GM21576 (cell line): Measurements from ENCODE around the gene LZTR1.
"Not testable (repeated sequence)": the region's sequence is repeated elsewhere in the genome, so short reads cannot be mapped to it uniquely, and the experiment has no call there.

Source experiments
- ATAC-seq: cut with Tn5 transposase; IDR thresholded peaks from one replicate; pipeline ENCODE4 v1.9.1; 2021; ENCODE audit warnings: mild to moderate bottlenecking, moderate library complexity; ENCODE audit not compliant: unreplicated experiment

The LZTR1 gene

DNA sequence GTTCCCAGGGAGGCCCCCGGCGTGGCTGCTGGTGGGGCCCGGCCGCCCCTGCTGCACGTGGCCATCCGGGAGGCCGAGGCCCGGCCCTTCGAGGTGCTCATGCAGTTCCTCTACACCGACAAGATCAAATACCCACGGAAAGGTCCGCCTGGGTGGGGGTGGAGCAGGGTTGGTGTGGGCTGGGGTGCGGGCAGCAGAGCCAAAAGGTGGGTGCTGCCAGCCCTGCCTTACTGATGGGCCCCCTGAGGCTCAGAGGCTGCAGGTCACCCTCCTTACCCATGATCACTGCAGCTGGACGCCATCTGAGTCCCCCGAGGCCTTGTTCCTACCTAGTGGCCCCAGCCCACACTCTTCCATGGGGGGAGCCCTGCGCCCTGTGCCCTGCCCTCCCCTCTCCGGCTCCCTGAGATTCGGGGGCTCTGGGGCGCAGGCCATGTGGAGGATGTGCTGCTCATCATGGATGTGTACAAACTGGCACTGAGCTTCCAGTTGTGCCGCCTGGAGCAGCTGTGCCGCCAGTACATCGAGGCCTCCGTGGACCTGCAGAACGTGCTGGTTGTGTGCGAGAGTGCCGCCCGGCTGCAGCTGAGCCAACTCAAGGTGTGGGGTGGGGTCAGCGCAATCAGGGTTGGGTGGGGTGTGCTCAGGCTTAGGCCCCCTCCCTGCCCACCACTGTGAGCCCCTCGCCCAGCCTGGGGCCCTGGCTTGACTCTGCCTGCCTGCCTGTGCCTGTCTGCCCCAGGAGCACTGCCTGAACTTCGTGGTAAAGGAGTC, 12.2 kb downstream of the LZTR1 start:
- no peak for ATAC-seq

DNA sequence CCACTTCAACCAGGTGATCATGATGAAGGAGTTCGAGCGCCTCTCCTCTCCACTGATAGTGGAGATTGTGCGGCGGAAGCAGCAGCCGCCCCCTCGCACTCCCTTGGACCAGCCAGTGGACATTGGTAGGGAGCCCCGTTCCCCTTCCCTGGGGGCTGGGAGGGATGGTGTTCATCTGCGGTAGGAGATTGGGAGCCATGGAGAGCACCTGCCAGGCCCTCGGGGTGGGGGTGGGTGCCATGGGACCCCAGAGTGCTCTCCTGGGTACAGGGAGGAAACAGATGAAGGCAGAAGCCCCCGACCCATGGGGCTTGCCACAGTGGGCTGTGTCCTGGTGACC, 12.8 kb downstream of the LZTR1 start:
- no peak for ATAC-seq

DNA sequence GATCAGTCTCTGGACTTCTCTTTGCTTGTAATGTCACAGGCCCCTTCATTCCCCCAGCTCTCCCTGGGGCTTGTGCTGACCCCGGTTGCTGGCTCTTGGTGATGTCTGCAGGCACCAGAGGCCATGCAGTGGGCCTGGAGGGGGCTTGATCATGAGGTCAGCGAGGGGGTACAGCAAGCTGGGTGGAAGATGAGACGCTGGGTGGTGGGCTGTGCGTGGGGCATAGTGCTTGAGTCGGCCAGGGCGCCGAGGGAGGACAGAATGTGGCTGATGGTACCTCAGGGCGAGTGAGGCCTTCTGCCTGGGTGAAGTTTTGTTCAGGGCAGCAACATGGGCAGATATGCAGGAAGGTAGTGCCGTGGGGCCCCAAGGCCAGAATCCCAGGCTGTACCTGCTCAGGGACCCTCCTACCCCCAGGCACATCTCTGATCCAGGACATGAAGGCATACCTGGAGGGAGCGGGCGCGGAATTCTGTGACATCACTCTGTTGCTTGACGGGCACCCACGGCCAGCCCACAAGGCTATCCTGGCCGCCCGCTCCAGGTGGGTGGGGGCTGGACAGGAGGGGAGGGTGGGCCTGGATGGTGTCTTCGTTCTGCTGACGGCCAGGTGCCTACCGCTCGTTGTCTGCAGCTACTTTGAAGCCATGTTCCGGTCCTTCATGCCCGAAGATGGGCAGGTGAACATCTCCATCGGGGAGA, 13.4 kb downstream of the LZTR1 start:
- ATAC-seq = no peak

DNA sequence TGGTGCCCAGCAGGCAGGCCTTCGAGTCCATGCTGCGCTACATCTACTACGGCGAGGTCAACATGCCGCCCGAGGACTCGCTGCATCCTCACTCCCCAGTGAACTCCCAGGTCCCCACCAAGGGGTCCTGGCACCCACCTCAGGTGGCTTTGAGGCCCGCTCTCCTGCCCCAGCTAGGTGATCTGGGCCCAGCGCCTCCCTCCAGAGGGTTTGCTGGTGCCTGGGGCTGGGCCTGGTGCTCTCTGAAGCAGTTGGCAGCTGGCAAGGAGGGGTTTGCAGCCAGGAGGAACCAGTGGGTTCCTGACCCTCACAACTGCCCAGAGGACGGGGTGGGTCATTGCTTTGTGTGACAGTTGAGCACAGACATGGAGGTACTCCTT, 13.9 kb downstream of the LZTR1 start:
- ATAC-seq = no peak

DNA sequence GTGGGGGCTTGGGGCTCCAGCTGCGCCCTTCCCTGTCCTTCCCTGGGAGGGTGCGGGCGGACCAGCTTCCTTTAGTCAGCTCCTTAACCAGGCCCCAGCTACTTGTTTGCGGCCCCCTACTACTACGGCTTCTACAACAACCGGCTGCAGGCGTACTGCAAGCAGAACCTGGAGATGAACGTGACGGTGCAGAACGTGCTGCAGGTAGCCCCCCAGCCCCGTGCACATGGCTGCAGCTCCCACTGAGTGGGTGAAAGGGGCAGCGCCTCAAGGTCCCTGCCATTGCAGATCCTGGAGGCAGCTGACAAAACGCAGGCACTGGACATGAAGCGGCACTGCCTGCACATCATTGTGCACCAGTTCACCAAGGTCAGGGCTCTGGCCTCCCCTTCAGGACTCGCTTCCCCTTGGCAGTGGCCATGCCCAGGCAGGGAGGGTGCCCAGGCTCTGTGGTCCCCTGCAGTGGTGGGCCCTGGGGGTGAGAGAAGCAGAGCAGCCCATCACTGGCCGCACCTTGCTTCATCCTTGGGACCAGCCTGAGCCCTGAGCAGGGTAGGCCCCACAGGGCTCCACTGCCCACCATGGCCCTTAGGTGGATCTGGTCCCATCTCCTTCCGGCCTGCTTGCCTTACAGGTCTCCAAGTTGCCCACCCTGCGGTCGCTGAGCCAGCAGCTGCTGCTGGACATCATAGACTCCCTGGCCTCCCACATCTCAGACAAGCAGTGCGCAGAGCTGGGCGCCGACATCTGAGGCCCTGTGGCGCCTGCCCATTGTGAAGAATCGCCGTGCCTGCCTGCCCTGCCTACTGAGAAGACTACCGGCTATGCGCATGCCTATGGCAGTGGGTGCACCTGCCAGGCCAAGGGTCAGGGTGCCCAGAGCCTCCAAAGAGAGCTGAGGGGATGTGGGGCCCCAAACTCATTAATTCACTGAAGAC, 14.8 kb downstream of the LZTR1 start:
- ATAC-seq = no peak

DNA sequence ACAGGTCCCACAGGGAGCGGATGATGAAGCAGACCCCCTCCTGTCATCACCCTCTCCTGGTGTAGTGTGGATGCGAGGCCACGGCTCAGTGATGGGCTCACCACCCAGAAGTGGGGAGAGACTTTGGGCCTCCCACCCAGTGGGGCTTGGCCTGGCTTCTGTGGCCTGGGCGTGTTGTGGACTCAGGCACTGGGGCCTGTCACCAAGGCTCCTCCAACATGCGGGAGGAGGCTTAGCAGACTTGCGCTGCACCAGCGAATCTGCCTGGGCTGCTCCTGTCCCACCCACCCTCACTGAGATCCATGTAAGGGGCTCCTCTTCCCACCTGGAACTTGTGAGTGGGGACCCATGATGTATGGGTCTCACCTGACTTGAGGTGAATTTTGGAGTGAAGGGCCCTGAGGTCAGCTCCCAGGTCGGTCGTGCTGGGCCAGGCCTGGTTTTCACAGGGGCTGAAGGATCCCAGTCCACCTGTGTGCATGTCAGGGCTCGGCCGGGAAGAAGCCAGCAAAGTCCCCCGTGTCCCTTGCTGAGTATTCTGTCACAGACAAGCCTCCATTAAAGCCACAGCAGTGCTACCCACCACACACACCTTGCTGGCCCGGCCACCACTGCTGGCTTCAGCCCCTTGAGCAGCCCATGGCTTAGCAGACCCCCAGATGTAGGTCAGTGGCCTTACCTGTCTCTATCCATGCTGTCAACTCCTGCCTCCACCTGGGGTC, 15.6 kb downstream of the LZTR1 start:
- ATAC-seq = no peak

DNA sequence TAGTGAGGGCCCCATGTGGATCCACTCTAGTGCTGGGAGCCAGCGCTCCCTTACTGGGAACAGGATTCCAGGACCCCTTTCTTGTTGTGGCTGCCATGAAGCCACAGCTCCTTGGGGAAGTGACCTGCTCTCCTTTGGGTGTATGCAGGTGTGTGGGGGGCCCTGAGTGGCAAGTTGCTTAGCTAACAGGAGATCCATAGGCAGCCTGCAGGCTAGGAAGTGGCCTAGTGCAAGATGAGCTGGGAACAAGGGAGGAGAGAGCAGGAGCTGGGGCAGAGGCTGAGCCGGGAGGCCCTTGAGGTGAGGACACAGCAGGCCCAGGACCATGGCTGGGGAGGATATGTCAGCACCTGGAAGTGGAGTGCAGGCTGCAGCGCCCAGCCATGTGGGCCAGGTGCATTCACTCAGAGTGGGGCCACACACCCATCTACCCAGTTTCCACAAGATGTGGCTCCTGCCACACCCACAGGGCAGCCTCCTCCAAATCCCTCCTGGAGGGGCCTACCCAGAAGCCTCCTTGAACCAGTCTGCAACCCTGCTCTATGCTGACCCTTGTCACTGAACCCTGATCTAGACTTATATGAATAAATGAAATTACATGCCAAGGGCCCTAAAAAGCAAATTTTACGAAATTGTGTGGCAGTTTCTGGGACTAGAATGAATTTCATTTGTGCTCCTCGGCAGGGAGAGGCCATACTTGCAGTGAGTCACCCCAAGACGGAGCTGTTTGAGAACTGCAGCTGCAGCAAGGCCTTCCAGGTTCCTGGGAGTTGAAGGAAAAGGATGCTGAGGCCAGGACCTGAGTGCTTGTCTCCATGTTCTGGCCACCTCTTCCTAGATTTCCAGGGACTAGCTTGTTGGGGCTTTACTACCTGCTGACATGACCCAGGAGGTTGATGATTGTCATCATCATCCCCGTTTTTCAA, 16.6 kb downstream of the LZTR1 start:
- ATAC-seq = no peak

DNA sequence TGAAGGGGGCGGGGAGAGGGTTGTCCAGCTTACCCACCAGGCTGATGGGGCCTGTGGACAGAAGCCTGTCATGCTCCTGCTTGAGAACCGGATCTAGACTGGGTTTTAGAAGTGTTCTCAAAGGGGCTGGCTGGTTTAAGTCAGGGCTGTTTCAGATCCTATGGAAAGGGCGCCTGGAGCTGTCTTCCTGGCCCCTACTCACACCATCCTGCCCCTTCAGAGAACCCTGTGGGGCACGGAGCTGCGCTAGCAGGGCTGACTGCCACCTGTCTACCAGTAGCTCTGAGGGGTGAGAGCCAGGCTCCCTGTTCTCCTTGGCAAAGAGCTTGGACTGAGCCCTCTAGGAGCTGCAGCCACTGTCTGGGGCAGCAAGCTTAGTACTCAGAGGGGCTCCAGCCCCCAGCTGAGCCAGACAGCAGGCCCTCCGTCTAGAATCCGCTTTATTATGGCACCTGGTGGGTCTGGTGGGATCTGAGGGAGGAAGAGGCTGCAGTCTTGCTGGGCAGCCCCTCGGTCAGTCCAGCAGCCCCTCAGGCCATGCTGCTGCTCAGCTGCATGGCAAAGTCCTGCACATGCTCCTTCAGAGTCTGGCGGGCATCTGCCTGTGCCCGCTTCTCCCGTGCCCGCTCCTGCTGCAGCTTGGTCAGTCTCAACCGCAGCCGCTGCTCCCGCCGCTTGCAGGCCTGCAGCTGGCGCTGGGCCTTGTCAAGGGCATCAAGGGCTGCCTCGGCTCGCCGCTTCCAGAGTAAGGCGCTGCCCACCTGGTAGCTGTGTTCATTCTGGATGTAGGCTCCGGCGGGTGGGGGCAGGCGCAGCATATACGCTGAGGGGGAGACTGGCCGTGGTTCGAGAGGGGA, 17.5 kb downstream of the LZTR1 start:
- no peak for ATAC-seq

DNA sequence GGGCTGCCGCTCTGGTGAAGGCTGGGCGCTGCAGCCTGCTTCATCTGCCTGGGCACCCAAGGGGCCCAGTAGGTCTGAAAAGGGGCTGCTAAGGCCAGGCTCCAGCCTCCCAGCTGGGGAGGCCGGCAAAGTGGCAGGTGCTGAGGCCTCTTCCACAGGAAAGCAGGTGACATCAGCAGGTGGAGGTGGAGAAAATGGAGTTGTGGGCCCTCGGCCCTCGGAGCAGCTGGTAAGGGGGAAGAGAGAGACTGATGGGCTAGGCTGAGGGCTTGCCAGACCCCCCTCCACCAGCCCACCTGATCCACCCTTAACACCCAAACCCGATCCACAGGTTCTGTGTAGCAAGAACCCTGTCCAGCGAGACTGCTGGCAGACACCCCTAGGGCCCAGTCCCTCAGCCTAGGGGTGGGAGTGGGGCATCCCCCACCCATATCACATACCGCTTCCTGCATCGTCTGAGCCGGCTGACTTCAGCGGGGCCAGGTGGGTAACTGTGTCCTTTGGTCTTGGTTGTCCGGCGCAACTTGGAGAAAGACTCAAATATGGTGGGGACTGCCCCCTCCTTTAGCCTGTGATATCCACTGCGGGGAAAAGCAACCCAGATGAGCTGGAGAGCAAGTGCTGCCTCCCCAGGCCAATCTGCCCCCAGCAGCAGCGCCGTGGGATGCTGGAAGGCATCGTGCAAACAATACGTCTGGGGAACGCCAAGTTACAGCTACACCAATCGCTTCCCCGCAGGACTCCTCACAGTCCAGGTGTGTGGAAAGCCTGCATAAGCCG, 18.3 kb downstream of the LZTR1 start:
- ATAC-seq = no peak

DNA sequence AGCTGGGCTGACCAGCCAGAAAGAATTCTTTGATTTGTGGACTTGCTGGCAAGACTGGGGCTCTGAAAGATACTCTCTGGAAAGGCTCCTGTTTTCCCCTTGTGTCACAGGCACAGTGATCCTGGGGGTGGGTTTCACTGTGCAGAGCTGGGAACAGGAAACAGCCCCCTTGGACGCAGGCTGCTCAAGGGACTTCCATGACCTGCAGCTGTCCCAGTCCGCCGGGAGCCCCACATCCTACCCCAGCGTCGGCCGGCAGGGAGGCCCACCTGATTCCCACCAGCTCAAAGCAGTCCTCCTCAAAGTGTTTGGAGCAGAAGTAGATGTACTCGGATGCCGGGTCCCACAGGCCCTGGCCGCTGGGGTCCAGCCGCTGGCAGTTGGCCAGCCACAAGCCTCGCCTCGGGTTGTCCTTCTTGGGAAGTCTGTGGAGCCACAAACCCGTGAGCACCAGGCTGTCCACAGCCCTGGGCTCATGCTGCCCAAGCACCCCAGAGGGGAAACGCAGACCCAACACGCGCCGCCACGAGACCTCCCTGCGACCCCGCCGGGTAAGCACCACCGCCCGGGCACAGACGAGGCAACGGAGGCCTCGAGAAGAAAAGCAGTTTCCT, 19.0 kb downstream of the LZTR1 start:
- ATAC-seq = no peak

DNA sequence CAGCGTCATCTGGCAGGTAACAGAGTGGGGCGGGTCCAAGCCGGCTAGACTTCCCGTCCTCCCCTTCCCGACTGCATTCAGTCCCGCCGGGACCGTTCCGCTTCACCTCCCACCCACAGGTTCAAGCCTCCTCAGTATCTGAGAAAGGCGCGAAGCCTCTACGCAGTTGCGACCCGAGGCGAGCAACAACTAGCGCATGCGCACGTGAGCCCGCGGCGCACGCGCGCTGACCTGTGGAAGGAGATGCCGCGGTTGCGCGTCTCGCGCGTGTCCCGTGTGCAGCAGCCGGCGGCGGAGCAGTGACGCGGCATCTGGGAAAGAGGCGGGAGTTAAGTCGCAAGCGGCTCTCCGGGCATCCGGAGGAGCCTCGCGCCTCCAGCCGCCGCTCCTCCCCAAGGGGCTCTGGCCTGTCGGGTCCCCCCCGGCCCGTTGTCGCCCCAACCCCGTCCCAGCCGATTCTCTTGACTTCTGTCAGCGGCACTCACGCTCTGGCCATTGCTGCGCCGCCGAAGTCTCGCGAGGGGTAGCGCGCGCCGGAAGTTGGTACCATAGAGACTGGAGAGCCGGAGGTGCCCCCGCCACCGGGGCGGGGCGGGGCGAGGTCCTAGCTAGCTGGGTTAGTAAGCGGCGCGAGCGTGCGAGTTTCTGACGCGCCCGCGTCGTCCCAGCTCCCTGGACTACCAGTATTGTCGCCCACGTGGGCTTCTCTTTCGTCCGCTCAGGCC, 19.7 kb downstream of the LZTR1 start, which contains the start of gene THAP7:
TSS of gene THAP7 (minus strand) at position 518 of the 725 bp plus-strand sequence. CDS start at position 311, 207 bp downstream.
- ATAC-seq = peak; percentile 77

DNA sequence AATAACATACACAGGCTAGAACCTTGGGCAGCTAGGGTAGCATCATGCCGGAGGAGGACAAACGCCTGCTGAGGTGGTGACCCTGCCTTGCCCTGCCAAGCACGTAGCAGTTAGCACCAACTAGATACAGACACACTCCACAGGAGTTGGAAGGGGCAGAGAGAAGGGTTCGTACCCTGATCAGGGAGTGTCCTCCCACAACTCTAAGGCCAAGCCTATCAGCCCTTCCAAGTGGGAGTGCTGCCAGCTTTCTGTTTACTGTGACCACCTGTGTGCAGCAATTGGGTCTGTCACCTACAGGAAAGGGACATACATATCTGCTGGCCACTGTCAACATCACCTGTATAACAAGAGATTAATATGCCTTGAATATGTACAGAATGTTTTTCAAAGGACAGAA, 21.7 kb downstream of the LZTR1 start:
- no peak for ATAC-seq

DNA sequence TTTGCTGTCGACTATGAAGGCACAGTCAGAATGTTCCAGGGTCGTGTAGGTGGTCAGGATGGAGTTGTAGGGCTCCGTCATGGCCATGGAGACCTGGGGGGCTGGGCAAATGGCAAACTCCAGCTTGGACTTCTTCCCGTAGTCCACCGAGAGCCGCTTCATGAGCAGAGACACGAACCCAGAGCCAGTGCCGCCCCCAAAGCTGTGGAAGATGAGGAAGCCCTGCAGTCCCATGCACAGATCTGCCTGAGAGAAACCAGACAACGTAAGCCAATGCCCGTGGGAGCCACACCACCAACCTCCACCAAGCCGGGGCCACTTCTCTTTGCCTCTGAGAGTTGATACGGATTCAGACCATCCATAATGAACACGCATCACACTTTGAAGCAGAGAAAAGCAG, 27.1 kb downstream of the LZTR1 start:
- ATAC-seq = not testable (repeated sequence)

DNA sequence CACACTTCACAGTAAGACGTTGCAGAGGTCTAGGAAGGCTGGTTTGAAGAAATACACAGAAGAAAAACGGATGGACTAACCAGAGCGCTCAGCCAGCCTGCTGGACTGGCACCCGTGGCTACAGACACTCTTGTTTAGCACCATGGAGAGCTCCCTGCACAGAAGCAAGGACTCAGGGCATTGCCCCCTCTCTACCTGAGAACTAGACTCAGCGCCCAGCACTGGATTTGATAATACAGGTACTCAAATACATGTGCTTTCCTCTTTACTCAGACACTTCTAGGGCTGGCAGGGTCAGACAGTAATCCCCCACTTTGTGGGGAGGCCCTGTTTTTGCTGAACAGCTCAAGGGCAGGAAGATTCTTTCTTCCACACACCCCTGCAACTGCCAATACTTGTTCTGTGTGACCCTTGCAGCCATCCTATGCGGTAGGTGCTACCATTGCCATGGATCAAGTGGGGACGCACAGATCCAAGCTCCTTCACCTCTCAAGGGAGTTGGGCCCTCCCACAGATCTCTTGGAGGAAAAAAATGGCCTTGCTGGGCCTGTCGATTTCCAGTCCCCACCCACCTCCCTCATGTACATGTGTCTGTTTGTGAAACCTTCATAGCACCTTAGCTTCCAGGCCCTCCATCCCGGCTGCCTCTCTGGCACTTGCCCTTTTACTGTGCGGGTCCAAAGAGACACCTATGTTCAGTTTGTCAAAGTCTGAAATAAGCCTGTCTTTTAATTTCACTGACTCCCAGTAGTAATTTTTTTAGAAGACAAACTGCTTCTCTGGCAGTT, 27.7 kb downstream of the LZTR1 start:
- ATAC-seq = no peak

DNA sequence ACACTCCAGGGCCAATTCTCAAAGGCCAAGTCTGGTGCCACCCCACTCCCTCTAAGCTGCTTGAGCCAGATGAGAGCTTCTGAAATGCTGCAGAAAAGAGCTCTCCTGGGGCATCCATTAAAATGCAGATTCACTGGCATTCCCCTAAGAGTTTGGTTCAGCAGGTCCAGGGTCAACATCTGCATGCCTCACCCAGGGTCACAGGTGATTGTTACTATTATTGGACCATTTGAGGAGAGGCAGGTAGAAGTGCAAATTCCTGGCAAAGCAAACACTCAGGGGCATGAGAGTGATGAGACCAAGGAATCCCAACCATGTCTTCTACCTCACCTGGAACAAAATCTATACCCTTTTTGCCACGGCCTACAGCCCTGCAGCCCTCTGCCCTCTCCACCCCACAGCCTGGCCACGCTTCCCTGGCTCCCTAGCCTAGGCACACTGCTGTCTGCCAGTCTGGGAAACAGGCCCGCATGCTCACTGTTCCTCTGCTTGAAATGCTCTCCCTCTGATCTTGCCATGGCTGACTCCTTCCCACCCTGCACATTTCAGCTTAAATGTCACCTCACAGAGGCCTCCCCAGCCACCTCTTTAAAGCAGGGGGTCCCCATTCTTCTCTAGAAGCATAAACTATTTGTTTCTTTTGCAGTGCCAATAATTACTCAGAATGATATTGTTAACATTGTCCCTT, 28.5 kb downstream of the LZTR1 start:
- no peak for ATAC-seq
